H9 (cell line): ENCODE data around the gene OSBP2. TPM values are rescaled to one million over a fixed set of nuclear protein-coding genes. Genes with fewer than 3 reads are reported as not detected.

Experiments used
- DNase-seq: peaks from one replicate; pipeline ENCODE4 v3.0.0-alpha.2; 2017
- H2AFZ ChIP-seq: one replicate; pipeline ENCODE4 v1.6.1; 2013; ENCODE audit warnings: mild to moderate bottlenecking, low read length, control low read depth, moderate library complexity
- H2AK5ac ChIP-seq: 2 replicates; pipeline ENCODE4 v1.6.1; 2013; ENCODE audit warnings: low read length, control low read depth, mixed read lengths; ENCODE audit not compliant: insufficient read length
- H2BK120ac ChIP-seq: one replicate; pipeline ENCODE4 v1.6.1; 2013; ENCODE audit warnings: low read depth, mild to moderate bottlenecking, low read length, control low read depth, inconsistent platforms; ENCODE audit not compliant: poor library complexity, severe bottlenecking
- H2BK12ac ChIP-seq: 2 replicates; pipeline ENCODE4 v1.6.1; 2013; ENCODE audit warnings: low read length, control low read depth, mixed read lengths, low read depth; ENCODE audit not compliant: insufficient read length
- H2BK15ac ChIP-seq: 2 replicates; pipeline ENCODE4 v1.6.1; 2013; ENCODE audit warnings: low read depth, low read length, control low read depth
- H2BK20ac ChIP-seq: one replicate; pipeline ENCODE4 v1.6.1; 2013; ENCODE audit warnings: low read depth, mild to moderate bottlenecking, low read length, control low read depth, inconsistent platforms; ENCODE audit not compliant: poor library complexity, severe bottlenecking
- H2BK5ac ChIP-seq: 2 replicates; pipeline ENCODE4 v1.6.1; 2013; ENCODE audit warnings: low read length, control low read depth, mixed read lengths; ENCODE audit not compliant: insufficient read length
- H3K14ac ChIP-seq: 2 replicates; pipeline ENCODE4 v1.6.1; 2013; ENCODE audit warnings: low read length, control low read depth; ENCODE audit not compliant: insufficient read depth
- H3K18ac ChIP-seq: 2 replicates; pipeline ENCODE4 v1.6.1; 2013; ENCODE audit warnings: low read depth, mild to moderate bottlenecking, mixed read lengths, low read length, control low read depth; ENCODE audit not compliant: insufficient read length
- H3K23ac ChIP-seq: 2 replicates; pipeline ENCODE4 v1.6.1; 2013; ENCODE audit warnings: low read length, control low read depth, mixed read lengths, low read depth; ENCODE audit not compliant: insufficient read length
- H3K23me2 ChIP-seq: 2 replicates; pipeline ENCODE4 v1.6.1; 2013; ENCODE audit warnings: low read depth, mild to moderate bottlenecking, mixed read lengths, low read length, control low read depth; ENCODE audit not compliant: insufficient read length, poor library complexity, severe bottlenecking
- H3K27ac ChIP-seq: 2 replicates; pipeline ENCODE4 v1.5.1; 2013; ENCODE audit warnings: low read length, control low read depth, mixed read lengths, low read depth; ENCODE audit not compliant: insufficient read length
- H3K27me3 ChIP-seq: 2 replicates; pipeline ENCODE4 v1.6.1; 2013; ENCODE audit warnings: low read length, control low read depth, inconsistent platforms; ENCODE audit not compliant: insufficient read depth
- H3K4ac ChIP-seq: 2 replicates; pipeline ENCODE4 v1.6.1; 2013; ENCODE audit warnings: low read depth, mild to moderate bottlenecking, control low read depth, inconsistent platforms, low read length, moderate library complexity
- H3K4me1 ChIP-seq: 2 replicates; pipeline ENCODE4 v1.6.1; 2013; ENCODE audit warnings: low read length, control low read depth, inconsistent platforms; ENCODE audit not compliant: insufficient read depth
- H3K4me2 ChIP-seq: 2 replicates; pipeline ENCODE4 v1.6.1; 2013; ENCODE audit warnings: low read length, control low read depth, mixed read lengths; ENCODE audit not compliant: insufficient read length, insufficient read depth
- H3K56ac ChIP-seq: 2 replicates; pipeline ENCODE4 v1.6.1; 2013; ENCODE audit warnings: low read depth, mild to moderate bottlenecking, mixed read lengths, low read length, control low read depth; ENCODE audit not compliant: insufficient read length
- H3K79me1 ChIP-seq: 2 replicates; pipeline ENCODE4 v1.6.1; 2013; ENCODE audit warnings: low read depth, mild to moderate bottlenecking, moderate library complexity, low read length, control low read depth, inconsistent platforms; ENCODE audit not compliant: insufficient read depth, poor library complexity, severe bottlenecking
- H3K79me2 ChIP-seq: 2 replicates; pipeline ENCODE4 v1.6.1; 2013; ENCODE audit warnings: low read length, control low read depth, inconsistent platforms; ENCODE audit not compliant: insufficient read depth
- H3K9ac ChIP-seq: 2 replicates; pipeline ENCODE4 v1.6.1; 2013; ENCODE audit warnings: low read length, control low read depth, mixed read lengths; ENCODE audit not compliant: insufficient read length; ENCODE audit errors: extremely low read depth
- H3K9me3 ChIP-seq: one replicate; pipeline ENCODE4 v1.6.1; 2013; ENCODE audit warnings: low read depth, low read length, inconsistent platforms; ENCODE audit not compliant: control insufficient read depth
- H3T11ph ChIP-seq: one replicate; pipeline ENCODE4 v1.6.1; 2013; ENCODE audit warnings: mild to moderate bottlenecking, low read length, control low read depth, inconsistent platforms
- H4K20me1 ChIP-seq: one replicate; pipeline ENCODE4 v1.6.1; 2013; ENCODE audit not compliant: control insufficient read depth, insufficient read length, insufficient read depth
- H4K5ac ChIP-seq: 2 replicates; pipeline ENCODE4 v1.6.1; 2013; ENCODE audit warnings: low read depth, mild to moderate bottlenecking, mixed read lengths, low read length, control low read depth; ENCODE audit not compliant: insufficient read length
- H4K8ac ChIP-seq: replicated peaks from 2 replicates; pipeline ENCODE4 v1.6.1; 2013; ENCODE audit warnings: low read length, control low read depth, mixed read lengths, low read depth; ENCODE audit not compliant: insufficient read length
- H4K91ac ChIP-seq: 2 replicates; pipeline ENCODE4 v1.6.1; 2013; ENCODE audit warnings: low read depth, mild to moderate bottlenecking, moderate library complexity, mixed read lengths, low read length, control low read depth; ENCODE audit not compliant: insufficient read length
- H3K27ac Mint-ChIP-seq, 3 experiments: 2 replicates in 2 of 3; 3 replicates in 1 of 3; pipeline ENCODE4 v1.8.0; 2020 to 2021; ENCODE audit warnings: mixed read lengths in 3 of 3, mild to moderate bottlenecking in 1 of 3, moderate library complexity in 1 of 3
- H3K27me3 Mint-ChIP-seq: 2 replicates; pipeline ENCODE4 v1.8.0; 2021; ENCODE audit warnings: low read depth, mild to moderate bottlenecking, moderate library complexity, mixed read lengths
- H3K36me3 Mint-ChIP-seq, 3 experiments: 2 replicates in 2 of 3; 3 replicates in 1 of 3; pipeline ENCODE4 v1.8.0; 2020 to 2021; ENCODE audit warnings: low read depth in 3 of 3, mixed read lengths in 3 of 3; ENCODE audit not compliant: insufficient read depth in 1 of 3
- H3K4me1 Mint-ChIP-seq, 2 experiments: 2 replicates each; pipeline ENCODE4 v1.8.0; 2020; ENCODE audit warnings: mixed read lengths in 2 of 2
- H3K4me3 Mint-ChIP-seq, 2 experiments: 2 replicates in 1 of 2; 3 replicates in 1 of 2; pipeline ENCODE4 v1.8.0; 2020 to 2021; ENCODE audit warnings: mild to moderate bottlenecking in 2 of 2, mixed read lengths in 2 of 2, moderate library complexity in 1 of 2
- H3K9me3 Mint-ChIP-seq, 2 experiments: 2 replicates in 1 of 2; 3 replicates in 1 of 2; pipeline ENCODE4 v1.8.0; 2020; ENCODE audit warnings: mild to moderate bottlenecking in 2 of 2, mixed read lengths in 2 of 2, moderate library complexity in 1 of 2
- WGBS: extraction: QIAGEN DNeasy Blood & Tissue Kit; methylation state at CpG from one replicate; pipeline ENCODE4 v1.1.7; 2013; ENCODE audit warnings: missing lambda C conversion rate, low lambda C conversion rate, mixed read lengths; ENCODE audit not compliant: insufficient read length; ENCODE audit errors: extremely low coverage; 5-methylcytosine and 5-hydroxymethylcytosine counted together
- total RNA-seq: library from RNA; stranded (reverse); gene quantifications from 2 replicates; pipeline ENCODE4 v1.2.1, GENCODE V29; 2021
- TF ChIP-seq, protein P1 (sequence below): fragments of 200-600 bp; sonication (generic); conservative IDR thresholded peaks from 3 replicates; pipeline ENCODE4 v1.8.0; 2021; ENCODE audit warnings: antibody characterized with exemption, mild to moderate bottlenecking

Gene OSBP2
- total RNA-seq, 1 experiment from 2014 or later, result 3.4 TPM

- no peak overlapping the region for H2AFZ ChIP-seq
- H3K56ac ChIP-seq, result no peak overlapping the region
- no peaks in the 10 kb centered on the region for H3K27me3 Mint-ChIP-seq
- no peaks in the 10 kb centered on the region for H3K4me1 ChIP-seq
- no peak overlapping the region for H3K18ac ChIP-seq
- H3K79me2 ChIP-seq, result no peaks in the 10 kb centered on the region
- no peaks in the 10 kb centered on the region for H3K79me1 ChIP-seq
- H2AK5ac ChIP-seq, result no peak overlapping the region
- H3K23ac ChIP-seq, result no peak overlapping the region
- H2BK120ac ChIP-seq, result no peak overlapping the region
- TF ChIP-seq, protein P1, sequence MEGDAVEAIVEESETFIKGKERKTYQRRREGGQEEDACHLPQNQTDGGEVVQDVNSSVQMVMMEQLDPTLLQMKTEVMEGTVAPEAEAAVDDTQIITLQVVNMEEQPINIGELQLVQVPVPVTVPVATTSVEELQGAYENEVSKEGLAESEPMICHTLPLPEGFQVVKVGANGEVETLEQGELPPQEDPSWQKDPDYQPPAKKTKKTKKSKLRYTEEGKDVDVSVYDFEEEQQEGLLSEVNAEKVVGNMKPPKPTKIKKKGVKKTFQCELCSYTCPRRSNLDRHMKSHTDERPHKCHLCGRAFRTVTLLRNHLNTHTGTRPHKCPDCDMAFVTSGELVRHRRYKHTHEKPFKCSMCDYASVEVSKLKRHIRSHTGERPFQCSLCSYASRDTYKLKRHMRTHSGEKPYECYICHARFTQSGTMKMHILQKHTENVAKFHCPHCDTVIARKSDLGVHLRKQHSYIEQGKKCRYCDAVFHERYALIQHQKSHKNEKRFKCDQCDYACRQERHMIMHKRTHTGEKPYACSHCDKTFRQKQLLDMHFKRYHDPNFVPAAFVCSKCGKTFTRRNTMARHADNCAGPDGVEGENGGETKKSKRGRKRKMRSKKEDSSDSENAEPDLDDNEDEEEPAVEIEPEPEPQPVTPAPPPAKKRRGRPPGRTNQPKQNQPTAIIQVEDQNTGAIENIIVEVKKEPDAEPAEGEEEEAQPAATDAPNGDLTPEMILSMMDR, result no peak
- H3T11ph ChIP-seq, result no peak overlapping the region
- H4K5ac ChIP-seq, result no peak overlapping the region
- no peaks in the 10 kb centered on the region for H4K20me1 ChIP-seq
- no peaks in the 10 kb centered on the region for H3K4me1 Mint-ChIP-seq
- no peak overlapping the region for H3K14ac ChIP-seq
- no peak overlapping the region for H2BK5ac ChIP-seq
- no peak overlapping the region for H3K4me2 ChIP-seq
- H3K27me3 ChIP-seq, result no peaks in the 10 kb centered on the region
- H3K9me3 ChIP-seq, result no peaks in the 10 kb centered on the region
- no peak overlapping the region for H2BK15ac ChIP-seq
- no peaks in the 10 kb centered on the region for H3K36me3 Mint-ChIP-seq
- H2BK20ac ChIP-seq, result no peak overlapping the region
- H3K27ac Mint-ChIP-seq, result no peak overlapping the region
- no peak overlapping the region for H3K4me3 Mint-ChIP-seq
- no peak overlapping the region for H4K8ac ChIP-seq
- no peaks in the 10 kb centered on the region for H3K23me2 ChIP-seq
- no peak overlapping the region for H2BK12ac ChIP-seq
- no CpG with 5 or more reads among the region's 4 CpGs for WGBS
- no peak for DNase-seq
- H3K27ac ChIP-seq, result no peak overlapping the region
- H4K91ac ChIP-seq, result no peak overlapping the region
- H3K9me3 Mint-ChIP-seq, result no peaks in the 10 kb centered on the region; a peak in 2 of 5 replicates
- H3K4ac ChIP-seq, result no peak overlapping the region
- no peak overlapping the region for H3K9ac ChIP-seq
Observed at GRCh38 chr22:30855677-30856518, 161.2 kb downstream of the OSBP2 start.
